Adrenal gland (tissue), 5 donors: Measurements from ENCODE around the gene FPGS.

Experiments used
- POLR2A ChIP-seq, 2 donors: fragments of 450-650 bp; IDR thresholded peaks; one replicate each; pipeline ENCODE4 v1.6.1; 2017; ENCODE audit warnings: antibody characterized with exemption in 2 of 2, mild to moderate bottlenecking in 2 of 2, moderate library complexity in 1 of 2
- TF ChIP-seq, protein P1 (sequence below), 6 experiments: fragments of 450-650 bp in 4 of 6; fragments of 200-600 bp in 2 of 6; sonication (generic) in 1 of 6; IDR thresholded peaks; 1 replicate in 5 of 6; 2 replicates in 1 of 6; pipeline versions ENCODE4 v1.5.1 to v1.8.0; 2016 to 2021; ENCODE audit warnings: antibody characterized with exemption in 6 of 6, mild to moderate bottlenecking in 2 of 6, moderate library complexity in 1 of 6
- donor health status: DM: no; HTN: no; CAD: no.

DNA sequence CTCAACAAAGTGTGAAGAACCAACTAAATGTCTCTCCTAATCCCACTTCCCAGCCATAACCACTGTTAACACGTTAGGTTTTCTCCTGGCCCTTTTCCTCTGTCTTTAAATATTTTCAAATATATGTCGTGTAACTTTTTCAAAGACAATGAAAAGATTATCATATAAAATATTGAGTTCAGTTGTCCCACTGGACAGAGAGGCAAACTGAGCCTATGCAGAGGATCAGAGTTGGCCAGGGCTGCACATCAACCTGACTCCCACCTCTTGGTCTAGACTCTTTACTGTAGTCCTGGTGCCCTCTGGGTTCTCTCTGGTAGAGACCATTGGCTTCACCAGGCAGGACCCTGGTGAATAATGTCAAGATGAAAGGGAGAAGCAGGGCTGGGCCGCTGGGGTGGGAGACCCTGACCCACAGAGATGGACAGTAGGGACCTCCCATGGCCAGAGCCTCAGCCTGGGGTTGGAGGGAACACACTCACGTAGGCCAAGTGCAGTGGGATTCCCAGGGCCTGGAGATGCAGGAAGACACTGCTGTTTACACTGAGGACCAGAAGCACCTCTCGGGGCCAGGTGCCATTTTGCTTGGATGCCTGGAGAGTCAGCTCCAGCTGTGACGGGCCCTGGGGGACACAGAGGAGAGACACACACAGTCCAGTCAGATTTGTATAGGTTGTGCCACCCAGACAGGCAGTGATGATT, 26.7 kb downstream of the FPGS start:
- TF ChIP-seq, protein P1, sequence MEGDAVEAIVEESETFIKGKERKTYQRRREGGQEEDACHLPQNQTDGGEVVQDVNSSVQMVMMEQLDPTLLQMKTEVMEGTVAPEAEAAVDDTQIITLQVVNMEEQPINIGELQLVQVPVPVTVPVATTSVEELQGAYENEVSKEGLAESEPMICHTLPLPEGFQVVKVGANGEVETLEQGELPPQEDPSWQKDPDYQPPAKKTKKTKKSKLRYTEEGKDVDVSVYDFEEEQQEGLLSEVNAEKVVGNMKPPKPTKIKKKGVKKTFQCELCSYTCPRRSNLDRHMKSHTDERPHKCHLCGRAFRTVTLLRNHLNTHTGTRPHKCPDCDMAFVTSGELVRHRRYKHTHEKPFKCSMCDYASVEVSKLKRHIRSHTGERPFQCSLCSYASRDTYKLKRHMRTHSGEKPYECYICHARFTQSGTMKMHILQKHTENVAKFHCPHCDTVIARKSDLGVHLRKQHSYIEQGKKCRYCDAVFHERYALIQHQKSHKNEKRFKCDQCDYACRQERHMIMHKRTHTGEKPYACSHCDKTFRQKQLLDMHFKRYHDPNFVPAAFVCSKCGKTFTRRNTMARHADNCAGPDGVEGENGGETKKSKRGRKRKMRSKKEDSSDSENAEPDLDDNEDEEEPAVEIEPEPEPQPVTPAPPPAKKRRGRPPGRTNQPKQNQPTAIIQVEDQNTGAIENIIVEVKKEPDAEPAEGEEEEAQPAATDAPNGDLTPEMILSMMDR (IDR thresholded peaks at IDR 0.05) = no peak
- no peak for TF ChIP-seq POLR2A (IDR thresholded peaks at IDR 0.05)
